ENCODE data around the gene SPACDR.
A peak's percentile ranks its signal among the peaks of the same experiment; 100 is the strongest.

The SPACDR gene

GRCh38 chr7:100485471-100485876 lies 21.4 kb upstream of the SPACDR start:
- peaks cover 6 to 7% of the 10 kb centered on the region in 2 donors for H3K4me1 ChIP-seq (ENCODE audit: control insufficient read depth in 2 of 2, insufficient read depth in 2 of 2, low read length in 2 of 2)
- H3K36me3 ChIP-seq (ENCODE audit: control insufficient read depth in 2 of 2, insufficient read depth in 2 of 2, low read length in 2 of 2) = no peaks in the 10 kb centered on the region
- no peaks in the 10 kb centered on the region for H3K9me3 ChIP-seq (ENCODE audit: control insufficient read depth in 2 of 2, low read length in 2 of 2)
- H3K27ac ChIP-seq (ENCODE audit: low read depth in 2 of 2, low read length in 2 of 2) = no peak overlapping the region
- no peak overlapping the region for H3K4me3 ChIP-seq (ENCODE audit: low read length in 2 of 2)
- H3K9ac ChIP-seq (ENCODE audit: low read depth in 1 of 2, low read length in 2 of 2) = no peak overlapping the region
- no peaks in the 10 kb centered on the region for H3K27me3 ChIP-seq (ENCODE audit: control insufficient read depth in 2 of 2, insufficient read depth in 2 of 2, low read length in 2 of 2)

- Histone ChIP-seq H3K4me1 (ENCODE audit: control insufficient read depth in 2 of 2, insufficient read depth in 2 of 2, low read length in 2 of 2) (peaks cover 6 to 8% of the 10 kb centered on the region in 2 donors), H3K9me3 (ENCODE audit: control insufficient read depth in 2 of 2, low read length in 2 of 2) (no peaks in the 10 kb centered on the region), H3K27me3 (ENCODE audit: control insufficient read depth in 2 of 2, insufficient read depth in 2 of 2, low read length in 2 of 2) (no peaks in the 10 kb centered on the region), H3K27ac (ENCODE audit: low read depth in 2 of 2, low read length in 2 of 2) (no peak overlapping the region), H3K4me3 (ENCODE audit: low read length in 2 of 2) (no peak overlapping the region), H3K9ac (ENCODE audit: low read depth in 1 of 2, low read length in 2 of 2) (peak overlapping the region in 1 of 2 donors; percentile 8), H3K36me3 (ENCODE audit: control insufficient read depth in 2 of 2, insufficient read depth in 2 of 2, low read length in 2 of 2) (no peaks in the 10 kb centered on the region)
These were observed 20.6 kb upstream of the SPACDR start for GRCh38 chr7:100484673-100485045.

- Histone ChIP-seq H3K4me3 (ENCODE audit: low read length in 2 of 2) (peak within 1 kb of the TSS; percentile 58 to 67), H3K9ac (ENCODE audit: low read depth in 1 of 2, low read length in 2 of 2) (peak within 1 kb of the TSS; percentile 56 to 66), H3K9me3 (ENCODE audit: control insufficient read depth in 2 of 2, low read length in 2 of 2) (no peaks in the 10 kb centered on the region), H3K27ac (ENCODE audit: low read depth in 2 of 2, low read length in 2 of 2) (peak within 1 kb of the TSS in 1 of 2 donors; percentile 32), H3K4me1 (ENCODE audit: control insufficient read depth in 2 of 2, insufficient read depth in 2 of 2, low read length in 2 of 2) (peaks cover 8 to 11% of the 10 kb centered on the region in 2 donors), H3K27me3 (ENCODE audit: control insufficient read depth in 2 of 2, insufficient read depth in 2 of 2, low read length in 2 of 2) (no peaks in the 10 kb centered on the region), H3K36me3 (ENCODE audit: control insufficient read depth in 2 of 2, insufficient read depth in 2 of 2, low read length in 2 of 2) (no peaks in the 10 kb centered on the region)
These were observed 19.9 kb upstream of the SPACDR start, which contains the start of gene NYAP1 for GRCh38 chr7:100483722-100484672. TSS of gene NYAP1 (plus strand) at chr7:100483927. CDS start at chr7:100485312, 1,385 bp downstream.

- H3K36me3 ChIP-seq (ENCODE audit: control insufficient read depth in 2 of 2, insufficient read depth in 2 of 2, low read length in 2 of 2) = no peaks in the 10 kb centered on the region
- H3K4me3 ChIP-seq (ENCODE audit: low read length in 2 of 2) = peak overlapping the region; percentile 58 to 67
- H3K9ac ChIP-seq (ENCODE audit: low read depth in 1 of 2, low read length in 2 of 2) = peak overlapping the region; percentile 56 to 66
- H3K4me1 ChIP-seq (ENCODE audit: control insufficient read depth in 2 of 2, insufficient read depth in 2 of 2, low read length in 2 of 2) = peaks cover 8 to 11% of the 10 kb centered on the region in 2 donors
- H3K9me3 ChIP-seq (ENCODE audit: control insufficient read depth in 2 of 2, low read length in 2 of 2) = no peaks in the 10 kb centered on the region
- H3K27me3 ChIP-seq (ENCODE audit: control insufficient read depth in 2 of 2, insufficient read depth in 2 of 2, low read length in 2 of 2) = no peaks in the 10 kb centered on the region
- peak overlapping the region in 1 of 2 donors; percentile 32 for H3K27ac ChIP-seq (ENCODE audit: low read depth in 2 of 2, low read length in 2 of 2)
These were observed 19.1 kb upstream of the SPACDR start for GRCh38 chr7:100483090-100483721.

GRCh38 chr7:100482728-100483089 lies 18.6 kb upstream of the SPACDR start:
- no peaks in the 10 kb centered on the region for H3K27me3 ChIP-seq (ENCODE audit: control insufficient read depth in 2 of 2, insufficient read depth in 2 of 2, low read length in 2 of 2)
- peak overlapping the region in 1 of 2 donors; percentile 32 for H3K27ac ChIP-seq (ENCODE audit: low read depth in 2 of 2, low read length in 2 of 2)
- H3K4me1 ChIP-seq (ENCODE audit: control insufficient read depth in 2 of 2, insufficient read depth in 2 of 2, low read length in 2 of 2) = peaks cover 8 to 11% of the 10 kb centered on the region in 2 donors
- H3K4me3 ChIP-seq (ENCODE audit: low read length in 2 of 2) = peak overlapping the region; percentile 58 to 67
- H3K9me3 ChIP-seq (ENCODE audit: control insufficient read depth in 2 of 2, low read length in 2 of 2) = no peaks in the 10 kb centered on the region
- no peaks in the 10 kb centered on the region for H3K36me3 ChIP-seq (ENCODE audit: control insufficient read depth in 2 of 2, insufficient read depth in 2 of 2, low read length in 2 of 2)
- peak overlapping the region; percentile 56 to 66 for H3K9ac ChIP-seq (ENCODE audit: low read depth in 1 of 2, low read length in 2 of 2)

- Histone ChIP-seq H3K27ac (ENCODE audit: low read depth in 2 of 2, low read length in 2 of 2) (no peak overlapping the region), H3K9ac (ENCODE audit: low read depth in 1 of 2, low read length in 2 of 2) (no peak overlapping the region), H3K9me3 (ENCODE audit: control insufficient read depth in 2 of 2, low read length in 2 of 2) (no peaks in the 10 kb centered on the region), H3K36me3 (ENCODE audit: control insufficient read depth in 2 of 2, insufficient read depth in 2 of 2, low read length in 2 of 2) (no peaks in the 10 kb centered on the region), H3K27me3 (ENCODE audit: control insufficient read depth in 2 of 2, insufficient read depth in 2 of 2, low read length in 2 of 2) (no peaks in the 10 kb centered on the region), H3K4me1 (ENCODE audit: control insufficient read depth in 2 of 2, insufficient read depth in 2 of 2, low read length in 2 of 2) (peaks cover 18 to 22% of the 10 kb centered on the region in 2 donors), H3K4me3 (ENCODE audit: low read length in 2 of 2) (no peak overlapping the region)
These were observed 17.4 kb upstream of the SPACDR start for GRCh38 chr7:100481466-100481865.

- Histone ChIP-seq H3K4me1 (ENCODE audit: control insufficient read depth in 2 of 2, insufficient read depth in 2 of 2, low read length in 2 of 2) (peaks cover 25 to 32% of the 10 kb centered on the region in 2 donors), H3K4me3 (ENCODE audit: low read length in 2 of 2) (peak within 1 kb of the TSS; percentile 94 to 99), H3K27me3 (ENCODE audit: control insufficient read depth in 2 of 2, insufficient read depth in 2 of 2, low read length in 2 of 2) (no peaks in the 10 kb centered on the region), H3K36me3 (ENCODE audit: control insufficient read depth in 2 of 2, insufficient read depth in 2 of 2, low read length in 2 of 2) (peaks cover 4 to 9% of the 10 kb centered on the region in 2 donors), H3K9me3 (ENCODE audit: control insufficient read depth in 2 of 2, low read length in 2 of 2) (no peaks in the 10 kb centered on the region), H3K27ac (ENCODE audit: low read depth in 2 of 2, low read length in 2 of 2) (peak within 1 kb of the TSS; percentile 89 to 93), H3K9ac (ENCODE audit: low read depth in 1 of 2, low read length in 2 of 2) (peak within 1 kb of the TSS; percentile 93 to 99)
These were observed 15.0 kb upstream of the SPACDR start, which contains the start of gene TSC22D4 for GRCh38 chr7:100478958-100479660. TSS of gene TSC22D4 (minus strand) at chr7:100479214. CDS start at chr7:100478038, 1,176 bp downstream.

- H3K4me1 ChIP-seq (ENCODE audit: control insufficient read depth in 2 of 2, insufficient read depth in 2 of 2, low read length in 2 of 2) = peaks cover 27 to 34% of the 10 kb centered on the region in 2 donors
- H3K27ac ChIP-seq (ENCODE audit: low read depth in 2 of 2, low read length in 2 of 2) = peak overlapping the region; percentile 9 to 52
- peak overlapping the region in 1 of 2 donors; percentile 99 for H3K9ac ChIP-seq (ENCODE audit: low read depth in 1 of 2, low read length in 2 of 2)
- no peaks in the 10 kb centered on the region for H3K27me3 ChIP-seq (ENCODE audit: control insufficient read depth in 2 of 2, insufficient read depth in 2 of 2, low read length in 2 of 2)
- no peaks in the 10 kb centered on the region for H3K9me3 ChIP-seq (ENCODE audit: control insufficient read depth in 2 of 2, low read length in 2 of 2)
- H3K4me3 ChIP-seq (ENCODE audit: low read length in 2 of 2) = peak overlapping the region; percentile 94 to 99
- peaks cover 4 to 14% of the 10 kb centered on the region in 2 donors for H3K36me3 ChIP-seq (ENCODE audit: control insufficient read depth in 2 of 2, insufficient read depth in 2 of 2, low read length in 2 of 2)
These were observed 13.8 kb upstream of the SPACDR start for GRCh38 chr7:100477871-100478267.

- peaks cover 6 to 14% of the 10 kb centered on the region in 2 donors for H3K36me3 ChIP-seq (ENCODE audit: control insufficient read depth in 2 of 2, insufficient read depth in 2 of 2, low read length in 2 of 2)
These were observed 13.1 kb upstream of the SPACDR start for GRCh38 chr7:100476903-100477870.

More at GRCh38 chr7:100476903-100477870, 13.1 kb upstream of the SPACDR start:
- Histone ChIP-seq H3K27ac (ENCODE audit: low read depth in 2 of 2, low read length in 2 of 2) (peak overlapping the region; percentile 9 to 52), H3K27me3 (ENCODE audit: control insufficient read depth in 2 of 2, insufficient read depth in 2 of 2, low read length in 2 of 2) (no peaks in the 10 kb centered on the region), H3K4me1 (ENCODE audit: control insufficient read depth in 2 of 2, insufficient read depth in 2 of 2, low read length in 2 of 2) (peaks cover 25 to 33% of the 10 kb centered on the region in 2 donors), H3K9ac (ENCODE audit: low read depth in 1 of 2, low read length in 2 of 2) (peak overlapping the region; percentile 47 to 99), H3K4me3 (ENCODE audit: low read length in 2 of 2) (peak overlapping the region; percentile 94 to 99), H3K9me3 (ENCODE audit: control insufficient read depth in 2 of 2, low read length in 2 of 2) (no peaks in the 10 kb centered on the region)

All from mucosa of rectum (tissue), 2 donors.